GM13976 (cell line): ENCODE results near the gene PAPPA.

Source experiments
- DNase-seq: peaks from one replicate; pipeline ENCODE4 v3.0.0; 2012; ENCODE audit warnings: low spot score
- CTCF ChIP-seq: IDR thresholded peaks from 2 replicates; pipeline ENCODE4 v1.5.1; 2012; ENCODE audit warnings: borderline replicate concordance, mild to moderate bottlenecking; ENCODE audit not compliant: insufficient read depth; ENCODE audit errors: extremely low read depth, missing control alignments, control extremely low read depth
- in situ Hi-C: fragments of 300-500 bp; cut with MboI; formaldehyde crosslinking; loops from one replicate; pipeline ENCODE4 v1.12.0; 2022; ENCODE audit warnings: low sequenced_read_pairs, mixed read lengths, inconsistent platforms; ENCODE audit not compliant: unreplicated experiment

The PAPPA gene

GRCh38 chr9:116238776-116239340 lies 85.3 kb downstream of the PAPPA start:
- in situ Hi-C loops = no loop called here
- TF ChIP-seq CTCF = no peak
- DNase-seq = no peak

GRCh38 chr9:116243708-116244107 lies 90.1 kb downstream of the PAPPA start:
- in situ Hi-C loops = no loop called here
- TF ChIP-seq CTCF = no peak

GRCh38 chr9:116247284-116247683 lies 93.7 kb downstream of the PAPPA start:
- no peak for DNase-seq
- TF ChIP-seq CTCF = no peak
- in situ Hi-C loops = no loop called here

More at GRCh38 chr9:116243708-116244107, 90.1 kb downstream of the PAPPA start:
- DNase-seq = no peak

GRCh38 chr9:116247791-116248374 lies 94.3 kb downstream of the PAPPA start:
- in situ Hi-C loops = no loop called here
- TF ChIP-seq CTCF = no peak
- no peak for DNase-seq

- in situ Hi-C loops = no loop called here
- DNase-seq = no peak
Observed at GRCh38 chr9:116250891-116251290, 97.3 kb downstream of the PAPPA start.

GRCh38 chr9:116251366-116251765 lies 97.8 kb downstream of the PAPPA start:
- in situ Hi-C loops = no loop called here
- TF ChIP-seq CTCF = no peak
- DNase-seq = no peak

More at GRCh38 chr9:116250891-116251290, 97.3 kb downstream of the PAPPA start:
- TF ChIP-seq CTCF = no peak
